Activated CD4-positive, alpha-beta T cell treated with anti-CD3 and anti-CD28 coated beads for 1 hour (primary cell): ENCODE data around the gene ANKRD36.
A peak's percentile ranks its signal among the peaks of the same experiment; 100 is the strongest.
"Not testable (repeated sequence)": the region's sequence is repeated elsewhere in the genome, so short reads cannot be mapped to it uniquely, and the experiment has no call there.

Source experiments
- DNase-seq: peaks from one replicate; pipeline ENCODE4 v3.0.0-alpha.2; 2020

ANKRD36 gene

DNA sequence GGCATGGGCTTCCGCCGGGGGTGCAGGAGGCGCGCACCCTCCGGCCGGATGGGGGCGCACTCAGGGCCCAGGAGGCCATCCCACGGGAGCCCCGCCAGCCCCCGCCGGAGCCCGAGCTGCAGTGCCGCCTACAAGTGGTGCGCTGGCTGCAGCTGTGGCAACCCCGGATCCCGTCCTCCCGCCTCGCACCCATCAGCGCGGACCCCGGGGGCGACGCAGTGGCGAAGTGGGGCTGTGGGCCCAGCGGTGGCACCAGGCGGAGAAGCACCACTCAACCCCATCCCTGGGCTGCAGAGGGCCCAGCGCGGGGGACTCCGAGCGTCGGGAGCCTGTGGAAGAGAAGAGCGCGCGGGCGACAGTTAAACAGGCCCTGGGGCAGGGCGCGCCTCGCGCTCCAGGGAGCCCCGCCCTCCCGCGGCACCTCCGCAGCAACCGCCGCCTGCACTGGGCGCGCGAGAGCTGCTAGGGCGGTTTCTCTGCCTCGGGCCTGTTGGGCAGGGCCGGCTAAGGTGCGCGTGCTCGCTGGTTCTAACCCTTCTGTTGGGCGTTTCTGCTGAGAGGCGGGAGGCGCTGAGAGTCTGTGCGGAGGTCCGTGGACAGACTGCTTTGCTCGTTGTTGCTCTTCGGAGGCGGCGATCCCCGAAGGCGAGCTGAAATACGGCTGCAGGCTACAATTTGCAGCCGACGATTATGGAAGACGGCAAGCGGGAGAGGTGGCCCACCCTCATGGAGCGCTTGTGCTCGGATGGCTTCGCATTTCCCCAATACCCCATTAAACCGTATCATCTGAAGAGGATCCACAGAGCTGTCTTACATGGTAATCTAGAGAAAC, at the start of gene ANKRD36:
ANKRD36 (plus strand) TSS at position 104 of the 832 bp plus-strand sequence; CDS start at position 691, 587 bp downstream.
- peak; percentile 72 for DNase-seq

DNA sequence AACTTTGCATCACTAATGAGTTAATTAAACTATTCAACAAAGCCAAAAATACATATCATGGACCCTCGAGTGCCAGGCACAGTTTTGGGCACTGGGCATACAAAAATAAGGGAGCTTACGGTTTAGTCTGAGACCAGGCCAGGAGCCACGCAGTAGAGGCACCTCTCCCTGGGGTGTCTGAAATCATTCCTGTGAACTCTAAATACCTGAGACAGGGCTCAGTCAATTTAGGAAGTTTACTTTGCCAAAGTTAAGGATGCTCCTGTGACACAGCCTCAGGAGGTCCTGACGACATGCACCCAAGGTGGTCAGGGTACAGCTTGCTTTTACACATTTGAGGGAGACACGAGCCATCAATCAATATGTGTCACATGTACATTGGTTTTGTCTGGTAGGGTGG, 46.9 kb upstream of the ANKRD36 start:
- not testable (repeated sequence) for DNase-seq

DNA sequence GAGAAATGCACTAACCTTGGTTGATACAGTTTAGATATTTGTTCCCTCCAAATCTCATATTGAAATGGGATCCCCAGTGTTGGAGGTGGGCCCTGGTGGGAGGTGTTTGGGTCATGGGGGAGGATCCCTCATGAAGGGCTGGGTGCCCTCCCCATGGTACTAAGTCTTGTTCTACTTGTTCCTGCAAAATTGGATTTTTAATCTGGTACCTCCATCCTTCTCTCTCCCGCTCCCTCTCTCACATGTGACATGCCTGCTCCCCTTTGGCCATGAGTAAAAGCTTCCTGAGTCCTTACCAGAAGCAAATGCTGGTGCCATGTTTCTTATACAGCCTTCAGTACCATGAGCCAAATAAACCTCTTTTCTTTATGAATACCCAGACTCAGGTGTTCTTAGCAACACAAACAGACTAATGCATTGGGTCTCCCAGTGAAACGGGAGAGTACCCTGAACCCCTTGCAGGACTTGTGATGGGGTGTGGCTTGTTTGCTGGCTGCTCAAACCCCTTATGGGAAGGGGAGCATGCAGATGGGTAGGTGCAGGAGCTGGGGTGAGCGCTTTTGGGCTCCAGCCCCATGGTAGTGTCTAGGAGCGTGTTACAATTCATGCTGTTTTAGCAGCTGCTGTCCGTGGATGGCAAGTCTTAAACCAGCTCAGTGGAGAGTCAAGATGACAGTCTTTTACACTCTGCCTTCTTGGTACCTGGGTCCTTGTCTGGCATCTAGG, 45.5 kb upstream of the ANKRD36 start:
- DNase-seq = no peak

DNA sequence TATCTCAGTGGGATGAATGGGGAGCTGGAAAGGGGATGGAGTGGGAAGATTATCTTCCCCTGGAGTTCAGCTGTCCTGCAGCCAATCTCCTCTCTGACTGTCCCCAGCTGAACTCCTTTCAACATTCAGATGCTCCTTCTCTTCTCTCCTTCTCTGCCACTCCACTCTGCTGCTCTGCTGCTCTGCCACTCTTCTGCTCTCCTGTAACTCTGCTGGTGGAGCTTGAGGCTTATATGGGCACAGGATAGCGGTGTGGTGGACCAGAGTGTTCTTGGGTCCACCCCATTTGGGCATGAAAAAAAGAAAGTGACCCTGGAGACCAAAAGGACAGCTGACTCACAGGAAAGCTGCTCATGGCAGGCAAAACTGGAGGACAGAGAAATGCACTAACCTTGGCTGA, 44.9 kb upstream of the ANKRD36 start:
- DNase-seq = no peak

DNA sequence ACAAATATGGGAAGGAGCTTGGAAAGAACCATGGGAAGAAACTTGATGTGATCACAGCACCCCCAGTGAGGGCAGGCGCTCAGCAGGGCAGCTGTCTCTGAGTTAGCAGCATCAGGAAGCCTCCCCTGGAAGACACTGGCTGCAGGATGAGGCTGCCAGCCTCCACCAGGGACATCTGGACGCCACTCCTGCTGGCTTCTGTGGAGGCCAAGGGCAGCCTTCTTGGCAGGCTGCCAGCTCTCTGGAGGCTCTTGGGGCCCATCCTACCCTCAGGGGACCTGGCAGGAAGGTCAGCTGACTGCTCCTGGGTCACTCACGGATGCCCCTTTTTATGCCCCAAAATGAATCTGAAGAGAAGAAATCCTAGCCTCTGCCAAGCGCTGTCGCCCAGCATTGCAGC, 44.2 kb upstream of the ANKRD36 start:
- DNase-seq = not testable (repeated sequence)

DNA sequence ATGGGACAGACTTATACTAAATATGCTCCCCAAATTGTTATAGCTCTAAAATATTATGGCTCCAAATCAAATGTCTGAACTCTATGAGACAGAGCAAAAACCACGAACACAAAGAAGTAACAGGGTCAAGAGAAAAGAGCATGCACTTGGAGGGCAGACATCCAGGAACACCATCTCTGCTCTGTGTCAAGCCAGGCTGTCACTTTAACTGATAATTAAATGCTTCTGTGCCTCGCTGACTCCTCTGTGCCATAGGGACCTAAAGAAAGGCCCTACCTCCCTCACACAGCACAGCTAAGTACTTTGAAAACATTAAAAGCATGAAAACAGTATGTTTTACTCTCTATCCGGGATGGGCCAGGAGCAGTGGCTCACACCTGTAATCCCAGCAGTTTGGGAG, 42.0 kb upstream of the ANKRD36 start:
- not testable (repeated sequence) for DNase-seq

DNA sequence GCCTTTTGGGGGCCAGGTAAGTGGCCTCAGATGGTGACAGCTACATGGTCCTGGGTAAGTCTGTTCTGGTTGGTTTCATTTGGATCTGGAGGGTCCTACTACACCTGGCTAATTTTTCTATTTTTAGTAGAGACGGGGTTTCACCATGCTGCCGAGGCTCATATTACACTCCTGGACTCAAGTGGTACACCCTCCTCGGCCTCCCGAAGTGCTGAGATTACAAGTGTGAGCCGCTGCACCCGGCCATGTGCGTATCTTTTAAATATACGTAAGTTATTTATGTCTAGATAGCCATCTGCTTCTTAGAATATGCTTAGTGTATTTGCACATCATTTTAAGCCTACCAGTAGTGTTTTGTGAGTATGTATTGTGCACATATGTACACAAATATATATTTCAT, 35.7 kb upstream of the ANKRD36 start:
- not testable (repeated sequence) for DNase-seq

DNA sequence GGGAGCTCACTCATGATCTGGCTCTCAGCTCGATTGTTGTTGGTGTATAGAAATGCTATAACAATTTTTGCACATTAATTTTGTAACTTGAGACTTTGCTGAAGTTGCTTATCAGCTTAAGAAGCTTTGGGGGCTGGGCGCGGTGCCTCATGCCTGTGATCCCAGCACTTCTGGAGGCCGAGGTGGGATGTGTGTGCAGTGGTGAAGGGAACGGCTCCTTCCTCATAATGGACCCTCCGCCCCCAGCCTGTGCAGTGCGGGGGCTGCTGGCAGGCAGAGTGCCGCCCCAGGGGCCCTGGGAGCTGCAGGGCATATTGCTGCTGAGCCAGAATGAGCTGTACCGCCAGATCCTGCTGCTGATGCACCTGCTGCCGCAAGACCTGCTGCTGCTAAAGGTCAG, 32.1 kb upstream of the ANKRD36 start:
- not testable (repeated sequence) for DNase-seq

DNA sequence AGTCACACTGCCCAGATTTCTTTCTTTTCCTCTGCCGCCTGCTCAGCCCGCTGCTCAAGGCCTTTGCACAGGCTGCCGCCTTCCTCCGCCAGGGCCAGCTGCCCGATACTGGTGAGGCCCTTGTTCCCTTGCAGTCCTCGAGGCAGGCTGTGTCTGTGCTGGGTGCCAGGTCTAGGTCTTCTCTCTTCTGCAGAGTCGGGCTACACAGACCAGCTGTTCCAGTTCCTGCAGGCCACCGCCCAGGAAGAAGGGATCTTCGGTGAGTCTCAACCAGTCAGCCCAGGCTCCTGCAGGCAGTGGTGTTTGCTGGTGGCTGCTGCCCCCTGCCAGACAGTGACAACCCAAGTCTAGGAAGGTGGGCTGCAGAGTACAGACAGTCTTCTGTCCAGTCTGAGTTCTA, 30.7 kb upstream of the ANKRD36 start:
- not testable (repeated sequence) for DNase-seq

DNA sequence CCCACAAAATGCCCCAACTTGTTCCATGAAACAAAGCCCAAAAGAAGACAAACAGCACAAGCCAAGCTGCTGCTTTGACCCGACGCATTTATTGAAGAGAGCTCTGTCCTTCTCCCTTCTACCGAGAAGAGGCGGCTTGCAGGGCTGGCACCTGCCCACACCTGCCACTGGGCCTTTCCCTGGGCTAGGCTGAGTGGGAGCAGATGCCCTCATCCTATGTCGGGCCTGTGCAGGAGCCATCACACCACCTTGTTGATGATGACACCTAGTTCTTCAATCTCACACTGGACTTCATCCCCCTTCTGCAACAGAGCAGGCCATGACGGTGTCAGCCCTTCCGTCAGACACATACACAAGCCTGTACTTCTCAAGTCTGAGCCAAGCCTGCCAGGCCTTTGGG, 29.4 kb upstream of the ANKRD36 start:
- DNase-seq = not testable (repeated sequence)

DNA sequence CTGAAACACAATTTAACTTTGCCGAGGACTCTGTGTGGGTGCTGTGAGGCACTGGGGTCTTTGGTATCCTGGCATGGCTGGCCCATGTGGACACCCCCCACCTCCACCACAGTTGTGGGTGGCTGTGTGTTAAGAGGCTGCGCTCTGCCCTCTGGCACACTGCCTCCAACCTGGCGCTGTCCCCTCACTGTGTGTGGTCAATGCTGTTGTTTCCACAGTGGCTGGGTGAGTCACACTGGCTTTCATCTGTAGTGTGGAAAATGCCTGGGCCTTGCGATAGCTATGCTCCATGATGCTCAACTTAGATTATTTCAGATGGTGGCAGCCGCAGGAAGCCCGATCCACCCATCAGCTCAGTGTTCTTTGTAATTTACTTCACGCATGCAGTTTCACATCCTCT, 27.9 kb upstream of the ANKRD36 start:
- not testable (repeated sequence) for DNase-seq

DNA sequence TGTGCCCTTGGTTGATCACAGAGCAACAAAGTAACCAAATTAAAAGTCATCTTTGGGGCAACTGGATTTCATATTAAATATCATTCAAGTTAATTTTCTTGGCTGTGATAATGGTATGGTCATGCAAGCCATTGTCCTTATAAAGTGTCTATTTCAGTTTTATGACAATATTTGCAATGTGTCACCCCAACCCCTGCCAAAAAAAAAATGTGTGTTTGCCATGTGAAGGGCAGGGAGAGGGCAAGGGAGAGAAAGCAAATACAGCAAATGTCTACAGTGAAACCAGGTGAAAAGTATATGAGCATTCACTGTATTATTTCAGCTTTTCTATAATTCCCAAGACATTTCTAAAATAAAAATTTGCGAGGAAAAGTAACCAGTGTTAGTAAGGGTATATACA, 24.2 kb upstream of the ANKRD36 start:
- not testable (repeated sequence) for DNase-seq

DNA sequence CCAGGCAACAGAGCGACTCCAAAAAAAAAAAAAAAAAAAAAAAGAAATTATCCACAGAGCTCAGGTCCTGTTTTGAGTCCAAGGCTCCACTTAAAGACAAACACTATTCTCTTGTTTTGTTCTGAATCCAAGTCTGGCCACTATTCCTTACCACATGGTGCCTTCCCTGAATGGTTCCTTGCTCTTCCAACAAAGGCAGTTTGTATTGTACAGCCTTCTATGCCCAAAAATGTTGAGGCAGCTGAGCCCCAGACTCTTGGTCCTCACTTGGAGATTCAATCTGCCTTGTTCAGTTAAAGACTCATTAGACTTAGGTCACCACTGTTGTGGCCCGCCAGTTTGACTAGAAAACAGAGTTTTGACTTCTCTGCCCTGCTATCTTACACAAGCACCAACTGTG, 20.0 kb upstream of the ANKRD36 start:
- not testable (repeated sequence) for DNase-seq

DNA sequence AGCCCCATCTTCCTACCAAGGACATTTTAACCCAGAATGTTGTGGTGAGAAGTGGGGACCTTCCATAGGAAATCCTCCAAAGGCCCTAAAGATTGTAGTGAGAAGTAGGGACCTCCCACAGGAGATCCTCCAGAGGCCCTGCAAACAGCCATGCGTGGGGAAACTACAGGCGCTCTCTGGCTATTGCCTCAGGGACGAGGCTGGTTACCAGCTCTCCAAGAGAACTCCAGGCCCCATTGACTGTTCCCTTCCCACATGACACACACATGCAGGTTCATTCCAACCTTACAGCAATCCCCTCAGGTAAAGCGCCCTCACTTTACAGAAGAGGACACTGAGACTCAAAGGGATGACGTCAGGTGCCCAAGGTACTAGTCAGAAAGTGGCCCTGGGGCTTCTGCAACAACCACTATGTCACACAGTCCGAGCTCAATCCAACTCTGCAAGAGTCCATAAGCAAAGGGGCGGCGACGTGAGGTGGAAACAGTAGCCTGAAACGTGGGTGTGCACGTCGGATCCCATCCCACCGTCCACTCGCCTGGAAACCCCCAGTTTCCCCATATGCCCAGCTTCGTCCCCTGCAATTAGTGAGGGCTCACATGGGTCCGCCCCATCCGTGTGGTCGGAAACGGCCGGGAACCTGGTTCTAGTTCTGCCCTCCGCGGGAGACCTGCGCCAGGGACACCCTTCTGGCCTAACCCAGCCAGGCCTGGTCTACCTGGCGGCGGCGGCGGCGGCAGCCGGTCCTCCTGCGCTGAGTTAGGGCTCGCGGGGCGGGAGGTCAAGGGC, 18.8 kb upstream of the ANKRD36 start:
- not testable (repeated sequence) for DNase-seq

DNA sequence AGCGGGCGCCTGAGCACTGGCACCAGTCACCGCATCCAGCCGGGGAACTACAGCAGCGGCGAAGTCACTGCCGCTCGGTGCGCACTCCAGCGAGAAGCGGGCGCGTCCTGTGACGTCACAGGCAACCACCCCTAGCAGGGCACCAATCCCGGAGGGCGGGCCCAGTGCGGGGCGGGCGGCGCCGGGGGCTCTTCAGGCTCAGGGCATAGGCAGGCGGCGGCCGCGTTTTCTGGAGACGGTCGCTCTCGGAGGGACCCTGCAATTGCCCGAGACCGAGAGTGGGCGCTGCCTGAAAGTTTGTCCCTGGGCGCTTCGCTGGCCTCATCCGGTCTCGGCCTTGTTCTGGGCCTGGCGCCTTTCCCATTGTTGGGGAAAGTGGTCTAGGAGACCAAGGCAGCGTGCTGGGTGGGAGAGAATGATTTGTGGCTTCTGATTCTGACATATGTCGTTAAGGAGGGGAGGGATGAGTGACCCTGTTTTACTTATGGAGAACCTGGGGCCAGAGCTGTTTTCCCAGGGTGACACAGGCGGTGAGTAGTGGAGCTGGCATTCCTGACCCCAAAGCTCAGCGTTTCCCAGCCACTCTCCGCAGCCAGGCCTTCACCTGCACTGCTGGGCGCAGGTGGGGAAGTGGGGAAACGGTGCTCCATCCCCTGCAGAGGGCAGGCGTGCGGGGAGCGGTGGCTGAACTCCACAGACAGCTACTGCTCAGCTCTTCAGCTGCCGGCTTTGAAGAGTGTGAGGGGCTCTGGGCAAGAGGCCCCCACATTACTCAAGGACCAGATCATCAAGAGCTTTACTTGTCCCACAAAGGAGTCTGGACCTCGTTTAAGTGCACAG, 18.0 kb upstream of the ANKRD36 start, which contains the start of gene FAHD2B:
FAHD2B (minus strand) TSS at position 111 of the 840 bp plus-strand sequence. CDS start 3,176 bp downstream, outside the sequence.
- peak; percentile 80 for DNase-seq

DNA sequence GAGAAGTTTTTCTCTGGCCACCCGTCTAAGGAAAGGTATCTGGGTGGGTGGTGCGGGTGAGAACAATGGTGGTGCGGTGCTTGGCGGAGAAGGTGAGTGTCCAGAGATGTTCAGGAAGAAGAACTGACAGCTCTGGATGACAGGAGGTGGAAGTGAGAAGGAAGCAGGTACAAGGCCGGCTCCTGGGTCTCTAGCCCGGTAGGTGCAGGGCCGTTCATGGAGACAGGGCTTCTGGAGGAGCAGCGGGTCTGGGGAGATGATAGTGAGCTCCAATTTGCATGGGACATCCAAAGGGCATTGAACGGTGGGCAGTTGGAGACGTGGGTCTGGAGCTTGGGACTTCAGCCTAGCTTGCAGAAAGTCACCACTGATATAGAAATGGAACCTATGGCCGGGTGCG, 17.3 kb upstream of the ANKRD36 start:
- no peak for DNase-seq

DNA sequence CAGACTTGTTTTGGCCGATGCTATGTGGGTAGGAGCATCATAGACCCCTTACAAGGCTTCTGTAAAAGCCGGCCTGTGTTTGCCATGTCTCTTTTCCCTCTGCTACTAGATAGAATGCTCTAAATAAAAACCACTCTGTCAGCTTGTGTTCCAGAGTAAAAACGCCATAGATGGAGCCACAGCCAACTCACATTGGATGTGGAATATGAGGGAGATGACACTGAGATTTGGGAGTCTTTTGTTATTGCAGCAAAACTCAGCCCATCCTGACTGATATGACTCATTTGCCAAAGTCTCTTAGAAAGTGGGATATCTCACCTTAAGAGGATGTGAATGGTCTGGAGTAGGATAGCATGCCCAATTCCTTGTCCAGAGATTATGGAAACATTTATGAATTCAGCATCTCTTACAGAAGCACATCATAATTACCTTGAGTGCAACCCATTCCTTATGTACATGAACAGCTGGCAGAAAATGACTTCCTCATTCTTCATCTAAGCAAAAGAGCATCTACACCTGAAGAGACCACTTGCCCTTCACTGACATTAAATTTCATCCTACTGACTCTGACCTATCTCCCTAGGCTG, 14.1 kb upstream of the ANKRD36 start:
- not testable (repeated sequence) for DNase-seq

DNA sequence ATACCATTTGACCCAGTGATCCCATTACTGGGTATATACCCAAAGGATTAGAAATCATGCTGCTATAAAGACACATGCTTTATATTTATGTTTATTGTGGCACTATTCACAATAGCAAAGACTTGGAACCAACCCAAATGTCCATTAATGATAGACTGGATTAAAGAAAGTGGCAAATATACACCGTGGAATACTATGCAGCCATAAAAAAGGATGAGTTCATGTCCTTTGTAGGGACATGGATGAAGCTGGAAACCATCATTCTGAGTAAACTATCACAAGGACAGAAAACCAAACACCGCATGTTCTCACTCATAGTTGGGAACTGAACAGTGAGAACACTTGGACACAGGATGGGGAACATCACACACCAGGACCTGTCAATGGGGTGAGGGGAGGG, 6.1 kb upstream of the ANKRD36 start:
- not testable (repeated sequence) for DNase-seq

DNA sequence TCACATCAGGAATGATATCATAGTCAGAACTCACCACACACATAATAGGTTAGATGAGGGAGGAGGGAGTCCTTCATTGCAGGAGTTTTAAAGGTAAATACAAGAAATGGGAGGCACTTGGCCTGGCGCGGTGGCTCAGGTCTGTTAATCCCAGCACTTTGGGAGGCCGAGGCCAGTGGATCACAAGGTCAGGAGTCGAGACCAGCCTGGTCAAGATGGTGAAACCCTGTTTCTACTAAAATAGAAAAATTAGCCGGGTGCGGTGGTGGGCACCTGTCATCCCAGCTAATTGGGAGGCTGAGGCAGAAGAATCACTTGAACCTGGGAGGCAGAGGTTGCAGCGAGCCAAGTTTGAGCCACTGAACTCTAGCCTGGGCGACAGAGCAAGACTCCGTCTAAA, 1.7 kb upstream of the ANKRD36 start:
- not testable (repeated sequence) for DNase-seq

DNA sequence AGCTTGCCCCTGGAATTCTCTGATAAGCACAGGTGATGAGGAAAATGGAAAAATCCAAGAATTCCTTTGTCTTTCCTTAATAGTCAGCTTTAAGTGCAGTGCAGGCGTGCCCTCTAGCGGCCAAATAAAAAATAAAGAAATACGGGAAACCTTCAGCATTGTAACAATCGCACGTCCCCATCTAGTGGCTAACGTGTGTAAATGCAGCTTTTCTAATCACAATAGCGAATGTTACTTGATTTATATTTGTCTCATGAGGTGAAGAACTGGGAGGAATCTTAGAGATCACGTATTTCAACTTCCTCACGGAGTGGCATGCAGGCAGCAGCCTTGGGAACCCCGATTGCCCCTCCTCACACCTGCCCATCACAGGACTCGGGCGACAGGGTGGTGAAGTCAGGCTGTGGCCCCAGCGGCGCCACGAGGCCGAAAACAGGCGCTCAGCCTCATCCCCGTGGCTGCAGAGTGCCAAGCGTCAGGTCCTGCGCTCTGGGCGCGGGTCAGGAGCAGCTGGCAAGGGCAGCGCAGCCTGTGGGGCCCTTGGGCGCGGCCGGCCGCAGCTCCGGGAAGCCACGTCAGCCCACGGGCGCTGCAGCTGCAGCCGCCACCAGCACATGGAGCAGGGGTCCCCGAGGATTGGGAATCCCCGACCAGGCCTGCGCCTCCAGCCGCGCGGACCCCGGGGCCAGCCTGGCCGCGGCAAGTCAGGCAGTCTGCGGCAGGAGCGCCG, 468 bp upstream of the ANKRD36 start:
- DNase-seq = peak; percentile 19

DNA sequence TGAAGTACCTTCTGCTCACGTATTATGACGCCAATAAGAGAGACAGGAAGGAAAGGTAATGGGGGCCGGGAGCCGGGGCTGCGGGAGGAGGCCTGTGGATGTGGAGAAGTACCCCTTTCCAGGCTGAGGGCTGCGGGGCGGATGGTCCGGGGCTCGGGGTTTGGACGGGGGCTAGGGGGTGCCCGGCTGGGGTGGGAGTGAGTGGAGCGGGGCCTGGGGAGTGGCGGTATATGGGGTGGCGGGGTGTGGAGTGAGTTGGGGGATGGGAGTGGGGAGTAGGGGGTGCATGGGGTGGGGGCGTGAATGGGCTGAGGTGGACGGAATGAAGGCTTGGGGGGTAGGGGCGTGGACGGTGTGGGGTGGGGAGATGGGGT, 916 bp downstream of the ANKRD36 start:
- not testable (repeated sequence) for DNase-seq
